NCI-H1048 (cell line): Measurements from ENCODE around the gene LYSMD1.

Source experiments
- DNase-seq: peaks from one replicate; lab custom pipeline; 2025; lab: John Stamatoyannopoulos, UW

LYSMD1 gene

DNA sequence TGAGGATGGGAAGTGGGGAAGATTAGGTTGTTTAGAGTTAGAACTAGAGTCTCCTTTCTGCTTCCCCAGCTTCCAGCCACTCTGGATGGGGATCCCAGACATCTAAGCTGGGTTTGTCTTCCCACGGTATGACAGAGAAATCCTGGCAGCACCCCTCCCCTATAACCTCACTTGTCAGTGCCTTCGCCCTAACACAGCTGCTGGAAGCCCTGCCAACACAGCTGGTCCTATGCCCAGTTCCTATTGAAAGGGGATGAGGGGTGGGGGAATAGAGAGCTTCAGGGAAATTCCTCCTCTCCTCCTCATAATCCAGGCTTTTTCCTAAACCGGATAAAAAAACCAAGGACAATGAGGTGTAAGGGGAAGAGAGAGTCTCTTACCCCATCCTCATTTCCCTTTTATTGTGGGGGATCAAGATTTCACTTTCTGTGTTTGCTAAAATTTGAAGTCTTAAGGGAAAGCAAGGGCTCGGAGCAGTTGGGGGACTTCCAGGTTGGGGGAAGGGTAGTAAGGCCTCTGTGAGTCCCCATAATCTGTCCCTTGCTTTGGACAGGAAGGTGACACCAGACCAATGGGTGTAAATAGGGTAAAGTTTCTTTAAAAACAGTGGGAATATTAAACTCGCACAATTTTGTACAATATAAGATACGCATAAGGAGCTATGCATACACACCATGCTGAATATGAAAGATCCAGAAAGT, 9.5 kb upstream of the LYSMD1 start:
- no peak for DNase-seq

DNA sequence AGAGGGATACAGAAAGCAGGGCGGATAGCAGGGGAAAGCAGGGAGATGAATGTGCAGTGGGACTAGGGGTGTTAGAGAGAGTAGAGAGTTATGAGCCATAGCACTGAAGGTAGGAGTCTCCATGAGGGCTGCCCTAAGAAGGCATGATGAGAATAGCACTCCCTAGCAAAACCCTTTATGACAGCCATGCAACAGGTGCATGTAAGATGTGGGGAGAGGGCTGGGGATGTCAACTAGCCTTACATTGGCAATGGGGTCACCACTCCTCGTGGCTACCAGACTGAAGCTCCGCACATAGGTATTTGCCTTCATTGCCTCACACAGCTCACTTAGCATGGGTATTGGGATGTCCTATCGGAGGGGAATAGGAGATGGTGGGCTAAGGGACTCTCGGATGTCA, 5.5 kb upstream of the LYSMD1 start:
- DNase-seq, result no peak

DNA sequence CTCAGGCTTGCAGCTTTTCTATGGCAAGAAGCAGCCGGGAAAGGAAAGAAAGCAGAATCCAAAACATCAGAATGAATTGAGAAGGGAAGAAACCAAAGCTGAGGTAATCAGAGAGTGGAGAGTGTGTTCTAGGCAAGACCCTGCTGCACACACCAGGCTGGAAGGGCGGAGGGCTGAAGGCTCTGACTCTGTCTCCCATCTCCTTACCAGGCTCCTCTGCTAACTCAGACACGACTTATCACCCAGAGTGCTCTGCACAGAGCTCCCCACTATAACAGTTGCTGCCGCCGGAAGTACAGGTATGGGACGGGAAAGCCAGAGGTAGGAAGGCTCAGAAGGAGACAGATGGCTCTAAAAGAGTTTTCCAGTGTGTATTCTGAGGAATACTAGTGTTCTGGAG, 1.4 kb upstream of the LYSMD1 start:
- no peak for DNase-seq

DNA sequence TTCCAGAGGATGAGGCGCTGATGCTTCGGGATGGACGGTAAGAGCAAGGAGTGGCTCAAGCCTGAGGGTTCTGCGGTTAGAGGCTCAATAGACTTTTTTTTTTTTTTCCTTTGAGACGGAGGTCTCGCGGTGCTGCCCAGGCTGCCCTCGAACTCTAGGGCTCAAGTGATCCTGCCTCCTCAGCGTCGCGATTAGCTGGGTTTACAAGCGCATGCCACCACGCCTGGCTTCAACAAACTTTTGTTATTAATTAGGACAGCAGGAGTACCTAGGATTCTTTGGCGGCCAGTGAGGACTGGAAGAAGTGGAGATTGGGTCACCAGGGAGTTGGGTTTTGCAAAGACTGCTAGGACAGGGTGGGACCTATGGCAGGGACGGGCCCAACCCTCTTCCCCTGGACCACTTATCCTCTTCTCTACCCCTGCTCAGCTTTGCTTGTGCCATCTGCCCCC, 829 bp upstream of the LYSMD1 start:
- no peak for DNase-seq

DNA sequence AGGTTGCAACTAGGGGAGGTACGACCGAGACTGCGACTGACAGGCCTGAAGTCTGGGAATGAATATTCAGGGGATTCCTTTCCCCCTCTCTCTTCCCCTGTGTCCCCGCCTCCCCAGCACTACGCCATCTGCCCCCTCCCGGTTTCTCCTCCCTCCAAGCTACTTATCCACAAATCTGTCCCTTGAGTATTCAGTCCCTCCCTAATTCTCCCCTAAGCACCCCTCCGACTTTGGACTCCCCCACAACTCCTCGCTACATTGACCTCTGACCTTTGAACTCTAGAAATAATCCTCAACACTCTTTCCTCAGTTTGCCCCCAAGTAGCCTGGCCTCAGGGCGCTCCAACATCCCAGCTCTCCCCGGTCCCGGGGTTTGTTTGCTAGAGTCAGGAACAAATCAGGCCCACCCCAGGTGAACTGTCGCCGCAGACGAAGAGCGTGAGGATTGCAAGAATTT, 393 bp downstream of the LYSMD1 start:
- no peak for DNase-seq

DNA sequence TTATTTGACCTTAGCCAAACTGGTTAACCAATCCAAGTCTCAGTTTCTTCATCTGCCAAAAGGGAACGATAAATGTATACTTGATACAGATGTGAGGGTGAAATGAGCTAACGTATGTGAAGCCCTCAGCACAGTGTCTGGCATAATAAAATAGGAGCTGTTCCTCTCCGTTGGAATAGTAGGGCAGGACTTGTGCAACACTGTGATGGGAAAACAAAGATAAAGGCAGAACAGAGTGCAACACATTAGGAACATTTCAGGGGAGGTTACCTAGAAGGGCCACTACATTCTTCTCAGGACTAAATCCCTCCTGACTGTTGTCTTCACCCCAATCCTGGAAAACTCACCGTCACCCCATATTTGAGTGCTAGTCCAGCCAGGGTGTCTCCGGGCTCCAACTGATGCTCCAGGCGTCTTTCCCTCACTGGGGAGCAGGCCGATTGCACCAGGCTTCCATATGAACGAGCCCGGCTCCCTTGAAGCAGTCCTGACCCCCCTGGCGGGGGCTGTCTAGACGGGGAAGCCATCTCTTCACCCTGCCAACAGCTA, 896 bp downstream of the LYSMD1 start:
- DNase-seq, result no peak

DNA sequence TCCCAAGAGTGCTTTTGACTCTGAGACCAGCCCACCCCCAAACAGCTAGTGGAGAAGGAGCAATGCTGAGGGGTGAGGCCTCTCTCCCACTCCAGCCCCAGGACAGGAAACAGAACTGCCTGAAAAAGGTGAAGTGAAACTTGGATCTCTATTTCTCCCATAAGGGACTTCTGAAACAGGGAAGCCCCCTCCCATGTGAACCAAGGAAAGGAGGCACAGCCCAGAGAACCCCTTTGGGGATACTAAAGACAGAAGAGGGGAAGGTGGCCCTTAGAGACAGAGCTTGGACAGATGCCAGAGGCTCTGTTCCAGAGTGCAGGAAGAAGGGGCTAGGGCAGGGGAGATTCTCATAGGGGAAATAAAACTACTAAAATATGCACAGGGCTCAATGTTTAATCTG, 6.3 kb downstream of the LYSMD1 start:
- no peak for DNase-seq

DNA sequence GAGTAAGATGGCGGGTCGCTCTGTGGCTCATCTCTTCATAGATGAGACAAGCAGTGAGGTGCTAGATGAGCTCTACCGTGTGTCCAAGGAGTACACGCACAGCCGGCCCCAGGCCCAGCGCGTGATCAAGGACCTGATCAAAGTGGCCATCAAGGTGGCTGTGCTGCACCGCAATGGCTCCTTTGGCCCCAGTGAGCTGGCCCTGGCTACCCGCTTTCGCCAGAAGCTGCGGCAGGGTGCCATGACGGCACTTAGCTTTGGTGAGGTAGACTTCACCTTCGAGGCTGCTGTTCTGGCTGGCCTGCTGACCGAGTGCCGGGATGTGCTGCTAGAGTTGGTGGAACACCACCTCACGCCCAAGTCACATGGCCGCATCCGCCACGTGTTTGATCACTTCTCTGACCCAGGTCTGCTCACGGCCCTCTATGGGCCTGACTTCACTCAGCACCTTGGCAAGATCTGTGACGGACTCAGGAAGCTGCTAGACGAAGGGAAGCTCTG, 6.9 kb downstream of the LYSMD1 start:
- no peak for DNase-seq

DNA sequence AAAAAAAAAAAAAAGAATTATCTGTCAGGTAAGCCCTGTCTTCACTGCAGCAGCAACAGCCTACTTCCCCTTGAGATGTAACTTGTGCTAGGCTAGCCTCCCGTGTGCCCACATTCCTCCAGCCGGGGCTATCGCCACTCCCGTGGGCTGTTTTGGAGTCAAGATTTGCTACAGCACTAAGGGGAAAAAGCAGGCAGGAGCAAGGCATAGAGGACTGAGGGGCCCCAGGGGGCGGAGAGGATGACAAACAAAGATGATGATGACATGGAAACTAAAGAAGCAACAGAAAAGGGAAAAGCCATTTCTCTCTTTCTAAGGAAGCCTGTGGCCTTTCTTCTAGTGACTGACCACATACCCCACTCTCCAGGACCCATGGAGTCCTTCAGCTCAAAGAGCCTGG, 7.4 kb downstream of the LYSMD1 start:
- no peak for DNase-seq

DNA sequence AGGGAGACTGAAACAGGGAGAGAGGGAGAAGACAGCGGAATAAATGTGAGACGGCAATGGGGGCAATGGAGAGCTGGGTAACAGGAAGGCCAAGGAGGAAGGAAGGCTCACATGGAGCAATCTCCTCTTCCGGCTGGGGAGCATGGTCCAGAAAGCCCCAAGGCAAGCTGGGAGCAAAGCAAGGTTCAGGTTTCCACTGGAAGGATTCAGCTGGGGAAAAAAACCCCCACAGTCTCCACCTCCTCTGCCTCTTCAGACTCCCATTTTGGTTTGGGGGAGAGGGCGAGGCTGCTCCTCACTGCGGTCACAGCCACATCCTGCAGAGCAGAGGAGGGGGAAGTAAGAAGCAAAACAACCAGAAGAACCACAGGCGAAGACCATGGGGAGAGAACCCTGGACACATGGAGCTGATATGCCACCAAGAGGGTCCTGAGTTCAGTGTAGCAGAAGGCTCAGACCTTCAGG, 8.6 kb downstream of the LYSMD1 start:
- no peak for DNase-seq

DNA sequence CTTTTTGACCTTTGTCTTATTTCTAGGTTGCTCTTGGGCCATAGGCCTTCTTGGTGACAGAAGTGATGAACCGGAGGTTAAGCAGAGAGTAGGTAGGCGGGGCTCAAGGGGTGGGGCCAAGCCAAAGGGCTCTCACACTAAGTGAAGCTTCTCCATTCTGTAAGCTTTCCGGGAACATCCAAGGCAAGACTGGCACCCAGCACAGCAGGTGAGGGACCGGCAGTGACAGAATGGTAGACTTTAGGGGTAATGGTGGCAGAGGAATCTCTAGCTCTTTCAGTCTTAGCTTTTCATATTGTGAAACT, 9.2 kb downstream of the LYSMD1 start, which contains the start of gene TNFAIP8L2:
TSS of gene TNFAIP8L2 (plus strand) at position 135 of the 305 bp plus-strand sequence. CDS start 2,049 bp downstream, outside the sequence.
- DNase-seq, result no peak

DNA sequence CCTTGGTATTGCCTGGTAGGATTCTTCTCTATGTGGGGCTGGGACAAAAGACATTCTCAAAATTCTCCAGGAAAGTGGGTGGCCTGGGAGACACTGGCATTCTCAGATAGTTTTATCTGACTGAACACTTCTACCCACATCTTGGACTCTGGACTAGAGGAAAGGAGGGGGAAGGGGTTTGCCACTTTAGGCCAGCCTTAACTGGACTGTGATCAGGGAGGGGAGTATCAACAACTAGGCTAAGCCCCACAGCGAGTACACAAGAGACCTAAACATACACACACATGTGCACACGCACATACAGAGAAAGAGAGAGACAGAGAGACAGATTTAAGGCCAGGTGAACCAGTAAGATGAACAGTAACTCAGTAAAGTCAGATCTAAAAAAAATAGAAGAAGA, 18.0 kb downstream of the LYSMD1 start:
- no peak for DNase-seq

DNA sequence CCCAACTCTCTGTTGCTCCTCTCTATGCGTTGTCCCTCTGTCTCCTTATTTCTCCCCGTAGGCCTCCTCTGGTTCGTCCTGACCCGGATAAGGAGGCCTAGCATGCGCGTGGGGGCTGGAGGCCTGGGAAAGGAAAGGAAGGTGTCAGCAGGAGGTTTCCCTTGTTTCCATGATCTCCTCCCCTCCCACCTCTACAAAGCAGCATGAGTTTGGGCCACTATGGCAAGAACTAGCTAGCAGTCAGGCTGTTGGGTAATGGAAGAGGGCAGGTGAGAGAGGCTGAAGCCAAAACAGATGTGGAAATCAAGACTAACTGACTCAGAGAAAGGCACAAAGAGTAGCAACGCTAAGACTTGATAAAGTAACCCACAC, 18.6 kb downstream of the LYSMD1 start:
- DNase-seq, result no peak

DNA sequence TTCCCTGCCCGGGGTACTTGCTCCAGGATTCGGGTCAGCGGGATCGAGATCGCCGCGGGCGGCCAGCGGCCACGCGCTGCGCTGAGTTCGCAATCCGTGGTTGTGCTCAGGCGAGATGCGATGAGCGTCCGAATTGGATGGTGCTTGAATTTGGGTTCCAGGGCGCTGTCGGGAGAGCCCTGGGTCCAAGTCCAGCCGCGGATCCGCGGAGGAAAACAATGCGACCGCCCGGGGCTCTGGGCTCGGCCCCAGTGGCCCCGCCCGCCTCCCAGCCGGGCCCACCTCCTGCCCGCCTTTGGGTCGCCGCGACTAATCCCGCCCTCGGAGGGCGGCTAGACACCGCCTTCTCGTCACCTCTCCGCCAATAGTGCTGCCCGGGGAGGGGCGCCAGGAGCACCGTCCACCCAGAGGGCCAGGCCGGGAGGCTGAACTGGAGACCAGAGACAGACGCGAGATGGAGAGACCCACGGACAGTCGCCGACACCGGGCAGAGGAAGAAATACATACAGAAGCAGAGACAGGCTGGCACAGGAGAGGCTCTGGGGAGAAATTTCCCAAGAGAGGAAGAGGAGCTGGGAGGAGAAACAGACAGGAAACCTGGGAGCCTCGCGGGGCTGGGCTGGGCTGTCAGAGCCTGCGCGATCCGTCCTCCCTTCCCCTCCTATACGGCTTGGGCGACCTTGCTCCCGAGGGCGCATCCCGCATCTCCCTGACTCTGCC, 19.1 kb downstream of the LYSMD1 start, which contains the start of gene SEMA6C:
TSS of gene SEMA6C (minus strand) at position 220 of the 720 bp plus-strand sequence. CDS start 4,010 bp downstream, outside the sequence.
- peak; percentile 93 for DNase-seq

DNA sequence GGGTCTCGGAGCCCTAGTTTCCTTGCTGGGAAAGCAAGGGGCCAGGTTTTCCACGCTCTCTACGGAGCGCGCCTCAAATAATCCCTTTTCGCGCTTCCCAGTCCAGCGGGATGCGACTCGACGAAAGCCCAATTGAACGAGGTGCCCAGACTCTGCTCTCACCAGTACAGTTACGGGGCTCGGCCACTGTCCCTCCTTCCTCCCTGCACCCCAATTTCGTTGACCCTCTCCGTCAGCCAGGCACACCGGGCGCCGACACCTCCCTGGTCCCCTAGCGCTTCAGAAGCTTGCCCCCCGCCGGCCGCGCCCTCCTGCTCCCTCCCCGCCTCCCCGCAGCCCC, 19.7 kb downstream of the LYSMD1 start:
- DNase-seq, result no peak

DNA sequence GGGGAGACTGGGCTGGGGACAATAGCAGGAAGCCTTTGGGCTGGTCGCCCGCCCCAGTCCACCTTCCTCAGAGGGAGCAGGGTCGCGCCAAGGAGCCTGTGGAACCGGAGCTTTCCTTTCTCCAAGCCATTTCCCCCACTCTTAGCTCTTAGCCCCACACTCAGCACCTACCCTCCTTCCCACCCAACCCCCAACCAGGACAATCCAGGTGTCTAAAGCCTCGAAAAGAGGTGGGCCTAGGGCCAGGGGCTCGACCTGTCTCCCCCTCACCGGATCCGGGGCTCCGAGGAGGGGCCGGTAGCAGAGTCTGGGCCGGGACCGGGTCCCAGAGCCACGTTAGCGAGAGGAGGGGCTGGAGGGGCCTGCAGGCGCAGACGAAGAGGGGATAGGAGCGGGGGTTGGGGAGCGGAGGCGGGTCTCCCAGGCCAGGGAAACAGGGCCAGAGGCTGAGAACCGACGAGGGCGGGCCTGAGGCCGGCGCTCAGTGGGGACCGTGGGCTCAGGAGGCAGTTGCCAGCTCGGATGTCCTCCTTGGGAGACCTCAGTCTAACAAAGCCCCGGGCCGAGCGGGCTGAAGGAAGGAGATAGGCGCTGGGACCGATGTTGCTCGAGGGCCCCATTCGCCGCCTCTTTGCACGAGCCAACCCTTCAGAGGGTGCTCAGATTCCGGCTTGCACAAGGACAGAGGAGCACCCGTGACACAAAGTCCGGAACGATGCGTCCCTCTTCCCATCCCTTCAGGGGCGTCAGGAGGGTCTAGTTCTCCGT, 20.2 kb downstream of the LYSMD1 start:
- DNase-seq, result no peak

DNA sequence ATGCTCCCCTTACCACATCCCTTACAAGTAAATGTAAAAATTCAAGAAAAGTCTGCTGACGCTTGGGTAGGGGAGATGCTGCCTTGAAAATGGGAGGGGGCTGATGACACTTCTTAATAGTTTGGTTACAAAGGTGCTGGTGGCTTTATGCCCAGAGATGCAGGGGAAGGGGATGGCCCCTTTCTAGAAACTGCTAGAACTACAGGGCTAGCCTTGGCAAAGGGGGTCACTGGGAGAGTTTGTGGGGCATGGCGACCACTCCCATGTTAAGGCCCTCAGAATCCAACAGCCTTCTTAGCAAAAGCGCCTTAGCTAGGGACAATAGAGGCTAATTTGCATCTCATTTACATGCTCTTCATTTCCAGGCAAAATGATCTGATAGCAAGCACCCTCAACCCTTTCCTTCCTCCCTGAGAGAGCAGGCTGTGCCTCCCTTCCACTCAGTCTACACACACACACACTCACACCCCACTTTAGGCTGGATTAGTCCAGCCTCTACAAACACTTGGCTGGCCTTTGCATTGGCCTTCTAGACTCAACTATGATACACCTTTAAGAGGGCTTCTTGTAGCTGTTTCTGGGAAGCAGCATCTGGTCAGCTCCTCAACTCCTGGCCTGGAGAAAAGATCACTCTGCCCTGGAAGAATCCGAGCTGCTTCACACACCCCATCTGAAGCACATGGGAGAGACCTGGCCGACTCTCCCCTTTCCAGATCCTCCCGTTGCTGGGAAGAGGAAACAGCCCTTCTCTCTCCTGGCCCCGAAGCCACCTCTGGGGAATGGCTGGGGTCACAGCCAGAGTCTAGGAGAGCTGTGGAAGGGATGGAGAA, 21.0 kb downstream of the LYSMD1 start:
- DNase-seq, result no peak

DNA sequence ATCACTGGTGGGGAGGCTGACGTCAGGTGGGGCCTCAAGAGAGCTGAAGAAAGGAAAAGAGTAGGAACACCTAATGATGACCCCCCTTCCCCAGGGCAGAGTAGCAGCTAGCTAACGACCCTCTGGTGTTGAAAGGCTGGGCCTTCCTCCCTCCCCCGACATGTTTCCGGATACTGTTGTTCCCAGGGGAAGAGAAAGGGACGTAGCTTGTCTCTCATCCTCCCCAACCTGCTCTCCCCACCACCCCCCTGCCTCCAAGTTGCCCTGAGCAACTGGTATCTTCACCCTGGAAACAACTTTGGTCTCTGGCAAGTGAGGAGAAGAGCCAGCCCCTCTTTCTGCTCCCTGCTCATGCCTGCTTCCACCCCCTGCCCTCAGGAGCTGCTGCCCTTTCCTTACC, 21.7 kb downstream of the LYSMD1 start:
- DNase-seq, result no peak

DNA sequence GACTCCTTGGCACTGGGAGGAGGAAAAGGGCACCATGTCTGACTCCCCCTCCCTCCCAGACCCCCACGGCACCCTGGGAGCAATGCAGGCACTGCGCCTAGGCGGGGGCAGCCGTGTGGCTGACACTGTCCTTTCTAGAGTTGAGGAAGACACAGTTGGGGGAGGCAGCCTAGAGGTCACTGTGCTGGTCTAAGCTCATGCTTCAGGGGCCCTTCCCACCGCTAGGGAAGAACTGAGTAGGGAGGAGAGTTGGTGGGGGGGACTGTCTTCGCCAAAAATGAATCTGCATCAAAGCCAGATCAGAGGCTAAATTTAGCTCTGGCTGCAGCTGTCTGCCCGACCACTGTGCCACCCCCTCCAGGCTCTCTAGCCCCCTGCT, 22.7 kb downstream of the LYSMD1 start:
- DNase-seq, result no peak

DNA sequence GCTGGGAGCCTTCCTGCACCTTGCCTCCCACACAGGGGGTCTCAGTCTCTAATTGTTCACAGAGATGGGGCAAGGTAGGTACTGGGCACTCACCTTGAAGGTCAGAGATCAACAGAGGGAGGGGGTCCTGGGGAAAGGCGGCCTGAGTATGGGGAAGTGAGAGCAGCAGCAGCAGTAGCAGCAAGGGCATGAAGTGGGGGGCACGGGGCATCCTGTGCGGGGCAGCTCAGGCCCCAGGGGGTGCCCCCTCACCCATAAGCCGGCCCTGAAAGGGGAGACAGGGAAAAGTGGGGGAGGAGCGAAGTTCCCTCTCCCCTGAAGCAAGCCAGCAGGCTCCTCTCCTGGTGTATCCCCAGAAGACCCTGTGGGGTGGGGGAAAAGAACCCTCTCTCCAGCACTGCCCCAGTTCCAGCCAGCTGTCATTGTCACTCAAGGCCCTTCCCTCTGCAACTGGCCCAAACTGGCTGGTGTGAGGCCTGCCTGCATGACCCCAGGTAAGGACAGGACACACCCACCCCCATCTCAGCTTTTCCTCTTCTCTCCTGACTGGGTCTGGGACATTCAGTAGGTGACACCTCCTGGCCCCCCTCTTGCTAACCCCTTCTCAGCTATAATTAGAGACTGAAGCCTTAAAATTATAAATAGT, 23.2 kb downstream of the LYSMD1 start:
- no peak for DNase-seq

DNA sequence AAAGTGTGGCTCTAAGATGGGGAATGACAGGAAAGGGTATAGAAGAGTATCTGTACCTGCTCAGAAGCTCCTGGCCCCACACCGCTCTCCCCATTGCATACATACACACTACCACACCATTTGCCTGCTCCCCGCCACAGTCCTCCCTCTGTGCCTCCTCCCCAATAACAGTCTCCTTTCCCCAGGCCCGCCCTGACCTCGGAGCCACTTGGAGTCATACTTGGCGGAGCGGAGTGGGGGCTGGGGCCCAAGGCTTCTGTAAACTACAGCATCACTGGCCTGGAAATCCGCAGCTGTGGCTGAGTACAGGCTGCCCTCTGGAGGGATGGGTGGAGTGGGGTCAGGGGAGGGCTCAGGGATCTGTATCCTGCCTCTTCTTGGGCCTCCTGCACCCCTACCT, 27.9 kb downstream of the LYSMD1 start:
- DNase-seq, result no peak
